ENCODE results near the gene SLFN12L.
"Not testable (repeated sequence)": the region's sequence is repeated elsewhere in the genome, so short reads cannot be mapped to it uniquely, and the experiment has no call there.

The SLFN12L gene

GRCh38 chr17:35519439-35519838 lies 18.0 kb downstream of the SLFN12L start:
- H3K4me3 ChIP-seq (ENCODE audit: low read length) = no peak overlapping the region
- no peak for TF ChIP-seq CTCF (conservative IDR thresholded peaks at IDR 0.05; ENCODE audit: low read depth, low read length)
- DNase-seq (ENCODE audit: low read depth) = no peak

- DNase-seq (ENCODE audit: low read depth); H3K4me3 ChIP-seq (ENCODE audit: low read length): not testable (repeated sequence)
Observed at GRCh38 chr17:35518431-35518830, 19.0 kb downstream of the SLFN12L start.

GRCh38 chr17:35515027-35515426 lies 22.5 kb downstream of the SLFN12L start:
- DNase-seq (ENCODE audit: low read depth) = no peak
- TF ChIP-seq CTCF (conservative IDR thresholded peaks at IDR 0.05; ENCODE audit: low read depth, low read length) = no peak
- no peak overlapping the region for H3K4me3 ChIP-seq (ENCODE audit: low read length)

- DNase-seq (ENCODE audit: low read depth) = no peak
- no peak for TF ChIP-seq CTCF (conservative IDR thresholded peaks at IDR 0.05; ENCODE audit: low read depth, low read length)
- H3K4me3 ChIP-seq (ENCODE audit: low read length) = no peak overlapping the region
Observed at GRCh38 chr17:35514564-35514963, 22.9 kb downstream of the SLFN12L start.

GRCh38 chr17:35510052-35510451 lies 27.4 kb downstream of the SLFN12L start:
- no peak for DNase-seq (ENCODE audit: low read depth)
- H3K4me3 ChIP-seq (ENCODE audit: low read length) = no peak overlapping the region
- TF ChIP-seq CTCF (conservative IDR thresholded peaks at IDR 0.05; ENCODE audit: low read depth, low read length) = no peak

GRCh38 chr17:35507714-35508113 lies 29.8 kb downstream of the SLFN12L start:
- H3K4me3 ChIP-seq (ENCODE audit: low read length); DNase-seq (ENCODE audit: low read depth): not testable (repeated sequence)

- no peak for DNase-seq (ENCODE audit: low read depth)
- TF ChIP-seq CTCF (conservative IDR thresholded peaks at IDR 0.05; ENCODE audit: low read depth, low read length) = no peak
- H3K4me3 ChIP-seq (ENCODE audit: low read length) = no peak overlapping the region
Observed at GRCh38 chr17:35499548-35499947, 37.9 kb downstream of the SLFN12L start.

- DNase-seq (ENCODE audit: low read depth) = no peak
- TF ChIP-seq CTCF (conservative IDR thresholded peaks at IDR 0.05; ENCODE audit: low read depth, low read length) = no peak
- H3K4me3 ChIP-seq (ENCODE audit: low read length) = no peak overlapping the region
Observed at GRCh38 chr17:35498448-35499178, 38.9 kb downstream of the SLFN12L start.
